ENCODE data around the gene TPSAB1.

- TF ChIP-seq EP300 (IDR thresholded peaks at IDR 0.05) (no peak), CTCF (IDR thresholded peaks at IDR 0.05) (no peak)
These were observed 39.6 kb downstream of the TPSAB1 start for GRCh38 chr16:1279945-1280589.
